WERI-Rb-1 (cell line): ENCODE results near the gene MRAS.

Experiments used
- DNase-seq: peaks from one replicate; pipeline ENCODE4 v3.0.0-alpha.2; 2020
- H3K27ac ChIP-seq: fragments of 250-450 bp; sonication (Bioruptor Pico); 2 replicates; pipeline ENCODE4 v1.5.1; 2020; ENCODE audit warnings: mild to moderate bottlenecking, moderate library complexity
- H3K27me3 ChIP-seq: fragments of 250-450 bp; sonication (Bioruptor Pico); 2 replicates; pipeline ENCODE4 v1.5.1; 2021; ENCODE audit warnings: mild to moderate bottlenecking, low read depth, moderate library complexity; ENCODE audit not compliant: insufficient read depth, severe bottlenecking
- H3K36me3 ChIP-seq: fragments of 250-450 bp; sonication (Bioruptor Pico); 2 replicates; pipeline ENCODE4 v1.5.1; 2020; ENCODE audit warnings: mild to moderate bottlenecking, moderate library complexity
- H3K4me3 ChIP-seq: 2 replicates; pipeline ENCODE4 v1.5.1; 2011; ENCODE audit warnings: low read depth, mild to moderate bottlenecking, control low read depth, low read length
- H3K9me3 ChIP-seq: fragments of 250-450 bp; sonication (Bioruptor Pico); 2 replicates; pipeline ENCODE4 v1.5.1; 2021; ENCODE audit warnings: mild to moderate bottlenecking, moderate library complexity; ENCODE audit not compliant: severe bottlenecking
- TF ChIP-seq, protein P1 (sequence below): IDR thresholded peaks from 2 replicates; pipeline ENCODE4 v1.5.1; 2011; ENCODE audit warnings: low read depth, mild to moderate bottlenecking, control low read depth, inconsistent platforms, low read length

The MRAS gene

DNA sequence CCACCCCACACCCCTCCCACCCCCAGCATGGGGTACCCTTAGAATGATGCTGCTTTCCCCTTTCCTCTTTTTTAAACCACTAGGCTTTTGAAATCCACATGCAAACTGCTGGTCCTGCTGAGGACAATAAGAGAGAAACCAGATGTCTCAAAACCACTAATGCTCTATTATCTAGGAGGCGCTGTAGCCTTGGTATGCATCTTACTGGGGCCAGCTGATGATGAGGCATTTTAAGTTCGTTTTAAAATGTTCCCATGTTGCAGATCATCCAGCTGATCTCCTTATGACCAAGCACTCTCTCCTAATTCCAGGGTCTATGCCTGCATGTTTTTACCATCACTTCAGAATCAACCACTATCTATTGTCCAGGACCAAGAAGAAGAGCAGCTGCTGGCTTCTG, 20.0 kb upstream of the MRAS start:
- DNase-seq = no peak
- Histone ChIP-seq H3K4me3 (peak overlapping the region; percentile 94; the same call in 1 of the 2 replicates), H3K36me3 (no peaks in the 10 kb centered on the region), H3K27me3 (no peaks in the 10 kb centered on the region), H3K27ac (no peak overlapping the region), H3K9me3 (no peaks in the 10 kb centered on the region)
- TF ChIP-seq, protein P1, sequence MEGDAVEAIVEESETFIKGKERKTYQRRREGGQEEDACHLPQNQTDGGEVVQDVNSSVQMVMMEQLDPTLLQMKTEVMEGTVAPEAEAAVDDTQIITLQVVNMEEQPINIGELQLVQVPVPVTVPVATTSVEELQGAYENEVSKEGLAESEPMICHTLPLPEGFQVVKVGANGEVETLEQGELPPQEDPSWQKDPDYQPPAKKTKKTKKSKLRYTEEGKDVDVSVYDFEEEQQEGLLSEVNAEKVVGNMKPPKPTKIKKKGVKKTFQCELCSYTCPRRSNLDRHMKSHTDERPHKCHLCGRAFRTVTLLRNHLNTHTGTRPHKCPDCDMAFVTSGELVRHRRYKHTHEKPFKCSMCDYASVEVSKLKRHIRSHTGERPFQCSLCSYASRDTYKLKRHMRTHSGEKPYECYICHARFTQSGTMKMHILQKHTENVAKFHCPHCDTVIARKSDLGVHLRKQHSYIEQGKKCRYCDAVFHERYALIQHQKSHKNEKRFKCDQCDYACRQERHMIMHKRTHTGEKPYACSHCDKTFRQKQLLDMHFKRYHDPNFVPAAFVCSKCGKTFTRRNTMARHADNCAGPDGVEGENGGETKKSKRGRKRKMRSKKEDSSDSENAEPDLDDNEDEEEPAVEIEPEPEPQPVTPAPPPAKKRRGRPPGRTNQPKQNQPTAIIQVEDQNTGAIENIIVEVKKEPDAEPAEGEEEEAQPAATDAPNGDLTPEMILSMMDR = peak; percentile 56

DNA sequence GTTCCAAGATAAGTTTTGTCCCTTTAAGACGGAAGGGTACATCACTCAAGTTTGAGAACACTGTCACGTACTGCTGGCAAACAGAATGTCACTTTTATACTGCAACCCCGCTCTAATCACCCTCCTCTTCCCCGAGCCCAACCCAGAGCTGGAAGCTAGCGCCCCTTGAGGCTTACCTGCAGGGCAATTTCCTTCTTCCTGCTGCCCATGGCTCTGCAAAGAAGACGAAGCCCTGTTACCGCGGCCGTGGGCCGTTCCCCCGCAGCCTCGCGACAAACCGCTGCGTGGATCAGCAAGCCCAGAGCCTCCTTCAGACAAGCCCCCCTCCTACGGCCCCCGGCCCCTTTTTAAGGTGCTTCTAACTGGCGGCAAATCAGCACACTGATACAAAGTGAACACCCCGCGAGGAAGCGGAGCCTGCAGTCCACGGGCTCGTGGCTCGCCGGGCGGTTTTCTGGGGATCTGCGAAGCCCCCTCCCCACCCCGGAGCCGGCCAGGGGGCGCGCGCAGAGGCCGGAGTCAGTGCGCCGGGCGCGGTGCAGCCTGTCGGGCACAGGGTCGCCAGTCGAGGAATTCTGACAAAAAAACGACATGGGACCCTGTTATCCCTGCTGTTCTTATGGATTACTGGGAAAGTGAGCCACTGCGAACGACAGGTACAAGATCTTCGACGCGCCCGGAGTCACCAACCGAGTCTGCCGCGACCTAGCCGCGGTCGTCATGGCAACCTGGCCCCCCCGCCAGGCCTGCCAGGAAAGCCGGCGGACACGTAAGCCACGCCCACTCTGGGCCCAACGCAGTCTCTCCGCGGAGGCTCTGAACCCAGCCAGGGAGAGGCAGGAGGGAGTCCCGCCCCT, 19.0 kb upstream of the MRAS start, which contains the start of gene NME9:
Gene NME9, minus strand, starts transcription at position 725 of the 857 bp plus-strand sequence. Its CDS starts 516 bp downstream, at position 209.
- H3K4me3 ChIP-seq = peak within 1 kb of the TSS; percentile 94
- no peaks in the 10 kb centered on the region for H3K27me3 ChIP-seq
- peak; percentile 97 for DNase-seq
- TF ChIP-seq, protein P1 = peak; percentile 84
- no peaks in the 10 kb centered on the region for H3K36me3 ChIP-seq
- peak within 1 kb of the TSS; percentile 71 for H3K27ac ChIP-seq
- H3K9me3 ChIP-seq = no peaks in the 10 kb centered on the region

DNA sequence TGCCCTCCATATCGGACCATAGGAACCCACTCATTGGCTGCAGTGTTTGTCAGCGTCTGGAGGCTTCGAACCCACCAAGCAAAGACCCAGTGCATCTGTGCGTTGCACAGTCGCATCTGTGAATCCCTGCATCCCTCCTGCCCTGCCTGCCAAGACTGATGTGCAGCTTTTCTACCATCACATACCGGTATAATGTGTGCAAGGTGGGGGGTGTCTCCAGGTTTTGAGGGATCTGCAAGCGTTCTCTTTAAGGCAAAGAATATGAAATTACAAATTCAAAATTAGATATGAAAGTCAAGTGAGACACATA, 18.4 kb upstream of the MRAS start:
- Histone ChIP-seq H3K27me3 (no peaks in the 10 kb centered on the region), H3K9me3 (no peaks in the 10 kb centered on the region), H3K27ac (no peak overlapping the region), H3K4me3 (peak overlapping the region; percentile 94), H3K36me3 (no peaks in the 10 kb centered on the region)
- TF ChIP-seq, protein P1 = no peak
- no peak for DNase-seq

DNA sequence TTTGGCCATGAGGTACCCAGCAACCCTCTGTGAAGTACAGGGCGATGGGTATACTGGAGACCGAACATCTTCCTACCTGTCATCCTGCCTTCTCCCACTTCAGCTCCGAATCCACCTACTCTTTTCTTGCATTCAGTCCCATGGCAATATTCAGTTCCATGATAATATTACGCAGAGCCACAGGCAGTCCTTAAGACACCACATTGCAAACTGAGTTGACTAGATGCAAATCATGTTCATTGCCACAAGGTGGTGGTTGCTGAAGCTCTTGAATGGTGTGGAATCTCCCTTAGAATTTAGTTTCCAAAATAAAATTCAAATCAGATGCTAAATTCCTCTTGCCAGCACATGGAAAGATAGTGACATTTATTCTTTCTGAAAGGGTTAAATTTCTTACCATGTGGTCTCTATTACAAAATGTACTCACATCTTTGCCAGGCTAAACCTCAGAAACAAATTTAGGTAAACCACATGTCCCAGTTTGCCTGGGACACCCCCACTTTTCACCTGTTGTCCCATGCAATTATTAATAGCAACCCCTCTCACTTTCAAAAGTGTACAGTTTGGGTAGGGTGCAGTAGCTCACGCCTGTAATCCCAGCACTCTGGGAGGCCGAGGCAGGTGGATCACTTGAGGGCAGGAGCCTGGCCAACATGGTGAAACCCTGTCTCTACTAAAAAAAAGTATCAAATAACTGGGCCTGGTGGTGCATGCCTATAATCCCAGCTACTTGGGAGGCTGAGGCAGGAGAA, 17.1 kb upstream of the MRAS start:
- H3K36me3 ChIP-seq = no peaks in the 10 kb centered on the region
- no peaks in the 10 kb centered on the region for H3K27me3 ChIP-seq
- no peaks in the 10 kb centered on the region for H3K9me3 ChIP-seq
- no peak overlapping the region for H3K27ac ChIP-seq
- TF ChIP-seq, protein P1 = no peak
- no peak overlapping the region for H3K4me3 ChIP-seq
- no peak for DNase-seq

DNA sequence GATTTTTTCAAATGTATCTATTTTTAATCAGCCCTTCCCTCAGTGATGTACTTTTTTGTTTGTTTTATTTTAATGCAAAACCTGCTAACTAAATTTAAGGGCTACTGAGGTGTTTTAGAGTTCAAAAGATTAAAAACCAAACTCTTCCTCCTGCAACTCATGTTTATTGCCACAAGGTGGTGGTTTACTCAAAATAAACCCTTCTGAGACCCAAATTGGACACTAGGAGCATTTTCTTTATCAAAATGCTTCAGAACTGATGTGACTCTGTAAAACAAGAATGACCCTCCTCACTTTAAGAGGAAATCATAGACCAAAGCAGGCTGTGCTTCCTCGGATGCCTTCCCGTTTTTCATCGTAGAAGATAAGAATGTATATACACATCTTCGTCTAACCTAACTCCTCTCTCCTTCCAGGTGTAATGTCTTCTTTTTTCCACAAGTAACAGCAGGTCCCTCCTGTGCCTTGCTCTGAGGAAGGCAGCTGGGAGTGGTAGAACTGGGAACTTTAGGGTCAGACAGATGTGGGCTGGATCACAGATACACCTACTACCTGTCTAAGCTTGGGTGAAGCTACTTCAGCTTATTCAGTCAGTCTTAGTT, 15.8 kb upstream of the MRAS start:
- Histone ChIP-seq H3K36me3 (no peaks in the 10 kb centered on the region), H3K9me3 (no peaks in the 10 kb centered on the region), H3K4me3 (no peak overlapping the region), H3K27me3 (no peaks in the 10 kb centered on the region), H3K27ac (no peak overlapping the region)
- TF ChIP-seq, protein P1 = peak; percentile 43
- DNase-seq = no peak
